ENCODE data around the gene PRC1.
A peak's percentile ranks its signal among the peaks of the same experiment; 100 is the strongest.
"Not testable (repeated sequence)": the region's sequence is repeated elsewhere in the genome, so short reads cannot be mapped to it uniquely, and the experiment has no call there.

The PRC1 gene, protein sequence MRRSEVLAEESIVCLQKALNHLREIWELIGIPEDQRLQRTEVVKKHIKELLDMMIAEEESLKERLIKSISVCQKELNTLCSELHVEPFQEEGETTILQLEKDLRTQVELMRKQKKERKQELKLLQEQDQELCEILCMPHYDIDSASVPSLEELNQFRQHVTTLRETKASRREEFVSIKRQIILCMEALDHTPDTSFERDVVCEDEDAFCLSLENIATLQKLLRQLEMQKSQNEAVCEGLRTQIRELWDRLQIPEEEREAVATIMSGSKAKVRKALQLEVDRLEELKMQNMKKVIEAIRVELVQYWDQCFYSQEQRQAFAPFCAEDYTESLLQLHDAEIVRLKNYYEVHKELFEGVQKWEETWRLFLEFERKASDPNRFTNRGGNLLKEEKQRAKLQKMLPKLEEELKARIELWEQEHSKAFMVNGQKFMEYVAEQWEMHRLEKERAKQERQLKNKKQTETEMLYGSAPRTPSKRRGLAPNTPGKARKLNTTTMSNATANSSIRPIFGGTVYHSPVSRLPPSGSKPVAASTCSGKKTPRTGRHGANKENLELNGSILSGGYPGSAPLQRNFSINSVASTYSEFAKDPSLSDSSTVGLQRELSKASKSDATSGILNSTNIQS

DNA sequence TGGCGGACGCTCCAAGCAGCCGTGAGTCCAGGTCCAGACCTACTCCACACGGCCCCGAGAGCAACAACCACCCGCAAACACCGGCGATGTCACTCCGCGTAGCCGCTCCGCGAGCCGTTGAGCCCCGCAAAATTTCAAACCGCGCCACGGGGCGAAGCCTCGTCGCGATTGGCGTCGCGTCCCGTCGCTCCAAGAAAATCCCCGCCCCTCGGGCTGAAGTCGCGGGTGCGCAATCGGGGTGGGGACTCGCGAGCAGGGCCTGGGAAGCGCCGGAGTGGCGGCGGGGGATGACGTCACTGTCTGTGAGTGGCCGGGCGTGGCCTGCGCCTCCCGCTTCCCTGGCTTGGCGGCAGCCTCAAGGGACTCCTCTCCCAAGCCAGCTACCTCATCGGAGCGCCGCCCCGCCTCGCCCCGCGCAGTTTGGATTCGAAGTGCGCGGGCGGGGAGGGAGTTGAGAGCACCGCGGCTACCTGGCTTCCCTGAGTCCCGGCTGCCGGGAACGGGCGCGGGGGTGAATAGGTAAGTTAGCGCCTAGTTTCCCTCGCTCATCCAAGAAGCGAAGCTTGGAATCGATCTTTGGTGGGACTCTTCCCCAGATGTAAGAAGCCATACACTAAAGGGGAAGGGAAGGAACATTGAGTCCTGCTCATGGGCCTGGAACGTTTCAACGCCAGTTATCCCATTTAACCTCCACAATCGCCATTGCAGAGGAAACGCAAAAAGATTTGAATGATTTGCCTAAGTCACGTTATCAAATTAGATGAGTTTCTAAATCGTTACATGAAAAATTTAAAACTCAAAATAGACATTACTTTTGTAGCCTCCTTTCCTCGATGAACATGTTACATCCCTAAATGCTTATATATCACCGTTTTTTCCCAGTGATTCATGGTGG is at the start of gene PRC1:
PRC1 (minus strand) TSS at position 119 of the 895 bp plus-strand sequence; CDS start at position 1, 118 bp downstream.
- DNase-seq, result peak; percentile 97

DNA sequence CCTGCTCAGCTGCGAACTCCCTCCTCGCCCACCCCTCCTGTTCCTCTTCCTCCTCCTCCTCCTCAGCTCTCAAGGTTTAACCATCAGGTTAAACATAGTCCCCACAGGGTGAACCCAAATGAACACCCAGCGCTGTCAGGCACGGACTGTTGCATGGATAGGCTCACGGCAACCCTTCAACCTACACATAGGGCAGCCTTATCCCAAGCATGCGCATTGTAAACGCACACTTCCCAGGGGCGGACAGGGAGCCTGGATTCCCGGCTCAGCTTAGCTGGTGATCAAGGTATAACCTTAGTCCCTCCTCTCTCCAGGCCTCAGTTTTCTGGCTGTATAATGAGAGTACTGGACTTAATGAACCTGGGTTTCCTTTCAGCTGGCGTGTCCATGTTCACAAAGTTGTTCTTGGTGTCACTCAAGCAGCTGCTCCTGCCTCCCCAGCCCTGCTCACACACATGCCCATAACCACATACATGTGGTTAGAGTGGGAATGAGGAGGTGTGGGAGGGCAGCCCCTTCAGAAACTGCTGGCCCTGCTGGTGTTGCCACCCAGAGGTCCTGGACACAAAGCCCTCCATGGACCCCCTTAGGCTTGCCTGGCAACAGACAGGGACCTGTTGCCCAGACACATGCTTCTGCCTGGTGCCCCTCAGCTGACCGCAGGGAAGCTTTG is 49.0 kb upstream of the PRC1 start:
- no peak for DNase-seq

- DNase-seq, result no peak
These were observed 46.5 kb upstream of the PRC1 start for GRCh38 chr15:91040856-91041255.

- no peak for DNase-seq
These were observed 45.7 kb upstream of the PRC1 start for GRCh38 chr15:91039996-91040395.

GRCh38 chr15:91032919-91033803 is 38.8 kb upstream of the PRC1 start:
- DNase-seq, result peak; percentile 57

DNA sequence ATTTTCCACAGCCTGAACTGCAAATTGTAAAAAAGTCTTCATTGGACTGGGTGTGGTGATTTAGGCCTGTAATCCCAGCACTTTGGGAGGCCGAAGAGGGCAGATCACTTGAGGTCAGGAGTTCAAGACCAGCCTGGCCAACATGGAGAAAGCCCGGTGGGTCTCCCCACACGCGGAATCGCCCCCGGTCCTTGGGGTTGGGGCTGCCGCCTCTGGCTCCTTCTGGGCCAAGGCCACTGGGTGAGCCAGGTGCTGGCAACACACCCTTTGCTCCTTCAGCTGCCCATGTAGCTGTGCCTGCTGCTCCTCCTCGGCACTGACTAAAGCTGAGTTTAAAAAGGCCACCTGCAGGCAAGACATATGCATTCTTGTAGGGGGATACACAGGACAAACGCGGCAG is 37.5 kb upstream of the PRC1 start:
- no peak for DNase-seq

GRCh38 chr15:91027677-91028076 is 33.3 kb upstream of the PRC1 start:
- no peak for DNase-seq

DNA sequence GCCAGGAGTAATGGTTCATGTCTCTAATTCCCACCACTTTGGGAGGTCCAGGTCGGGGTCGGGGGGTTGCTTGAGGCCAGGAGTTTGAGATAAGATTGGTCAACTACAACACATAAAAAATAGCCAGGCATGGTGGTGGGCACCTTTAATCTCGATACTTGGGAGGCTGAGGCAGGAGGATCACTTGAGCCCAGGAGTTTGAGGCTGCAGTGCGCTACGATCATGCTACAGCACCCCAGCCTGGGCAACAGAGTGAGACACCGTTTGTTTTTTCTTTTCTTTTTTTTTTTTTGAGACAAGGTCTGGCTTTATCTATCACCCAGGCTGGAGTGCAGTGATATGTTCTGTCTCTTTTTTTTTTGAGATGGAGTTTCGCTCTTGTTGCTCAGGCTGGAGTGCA is 29.4 kb upstream of the PRC1 start:
- no peak for DNase-seq

DNA sequence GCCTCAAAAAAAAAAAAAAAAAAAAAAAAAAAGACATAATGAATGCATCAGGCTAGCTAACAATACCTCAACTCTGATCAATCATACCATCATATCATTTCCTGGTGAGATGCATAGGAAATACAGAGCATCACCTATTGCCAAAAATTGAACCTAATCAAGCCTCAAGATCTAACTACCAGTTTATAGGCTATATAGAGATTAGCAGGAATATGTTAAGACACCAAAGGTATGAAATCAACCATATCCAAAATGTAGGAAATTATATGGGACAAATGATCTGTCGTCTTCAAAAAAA is 28.4 kb upstream of the PRC1 start:
- no peak for DNase-seq

GRCh38 chr15:91022075-91022831 is 27.9 kb upstream of the PRC1 start, which contains the start of gene VPS33B:
Gene VPS33B, minus strand, starts transcription at chr15:91022594. Its CDS starts 345 bp downstream, at chr15:91022249.
- DNase-seq, result peak; percentile 73

GRCh38 chr15:91021516-91022074 is 27.3 kb upstream of the PRC1 start:
- DNase-seq, result no peak

DNA sequence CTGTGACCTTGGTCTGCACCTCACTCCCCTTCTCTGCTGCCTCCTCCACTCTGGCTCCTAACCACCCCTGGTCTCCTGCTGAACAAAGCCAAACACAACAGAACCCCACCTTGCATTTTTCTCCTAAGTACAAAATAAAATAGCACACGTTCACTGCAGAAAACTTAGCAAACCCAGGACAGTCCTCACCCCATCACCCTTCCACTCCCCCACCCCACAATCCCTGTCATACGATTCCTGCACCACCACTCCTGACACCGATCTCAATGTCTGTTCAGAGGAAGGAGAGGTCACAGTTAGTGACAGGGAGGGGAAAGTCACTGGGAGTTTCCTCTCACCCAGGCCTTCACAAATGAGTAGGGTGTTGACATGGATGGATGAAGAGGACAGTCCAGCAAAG is 23.8 kb upstream of the PRC1 start:
- no peak for DNase-seq

- DNase-seq, result no peak
These were observed 23.4 kb upstream of the PRC1 start for GRCh38 chr15:91017716-91018115.

DNA sequence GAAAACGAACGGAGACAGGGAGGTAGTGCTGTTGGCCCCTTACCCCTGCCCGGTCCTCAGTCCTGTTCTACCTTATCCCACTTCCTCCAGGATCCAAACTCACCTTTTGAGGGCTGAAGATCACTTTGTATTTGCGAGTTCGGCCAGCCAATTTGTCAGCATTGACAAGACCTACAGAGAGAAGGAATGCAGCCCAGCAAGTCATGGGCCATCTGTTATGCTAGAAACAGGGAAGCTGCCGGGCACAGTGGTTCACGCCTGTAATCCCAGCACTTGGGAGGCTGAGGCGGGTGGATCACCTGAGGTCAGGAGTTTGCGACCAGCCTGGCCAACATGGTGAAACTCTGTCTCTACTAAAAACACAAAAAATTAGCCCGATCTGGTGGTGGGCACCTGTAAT is 19.4 kb upstream of the PRC1 start:
- DNase-seq, result not testable (repeated sequence)

DNA sequence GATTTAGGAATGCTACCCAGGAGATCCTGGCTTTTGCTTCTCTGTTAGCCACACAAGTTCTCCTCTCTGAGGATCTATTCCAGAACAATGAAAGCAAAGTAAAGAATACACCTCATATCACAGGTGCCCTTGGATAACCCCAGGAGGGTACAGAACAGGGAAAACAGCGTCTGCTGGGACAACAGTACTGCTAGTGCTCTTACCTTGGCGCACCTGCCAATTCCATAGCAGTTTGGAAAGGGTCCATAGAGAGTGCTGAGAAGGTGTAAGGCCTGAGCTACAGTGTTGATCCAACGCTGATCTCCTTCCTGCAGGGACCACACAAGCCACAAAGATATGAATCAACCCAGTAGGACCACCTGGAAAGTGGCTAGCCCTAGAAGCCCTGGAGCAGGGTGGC is 12.9 kb upstream of the PRC1 start:
- DNase-seq, result no peak

GRCh38 chr15:91001209-91001608 is 6.9 kb upstream of the PRC1 start:
- no peak for DNase-seq

GRCh38 chr15:90998737-90999136 is 4.4 kb upstream of the PRC1 start:
- no peak for DNase-seq

DNA sequence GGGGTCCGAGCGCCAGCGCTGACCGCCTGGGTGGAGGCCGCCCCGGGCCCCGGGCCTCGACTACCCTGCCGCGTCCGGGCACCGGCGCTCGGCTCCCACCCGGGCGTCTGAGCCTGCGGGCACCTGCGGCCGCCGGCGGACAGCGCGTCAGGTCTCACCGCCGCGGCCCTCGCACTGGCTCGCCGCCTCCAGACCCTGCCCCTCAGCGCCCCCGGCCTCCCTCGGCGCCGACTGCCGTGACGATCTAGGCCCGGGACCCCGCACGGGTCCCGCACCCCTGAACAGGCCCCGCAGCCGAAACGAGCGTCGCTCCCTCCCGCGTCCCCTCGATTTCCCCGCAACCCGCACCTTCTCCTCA is 297 bp downstream of the PRC1 start:
- no peak for DNase-seq

GRCh38 chr15:90991587-90992285 is 2.6 kb downstream of the PRC1 start:
- DNase-seq, result no peak

- no peak for DNase-seq
These were observed 3.9 kb downstream of the PRC1 start for GRCh38 chr15:90990446-90990845.
